Measurements from ENCODE around the gene GMPR2.

The GMPR2 gene

GRCh38 chr14:24252289-24253124 lies 19.8 kb downstream of the GMPR2 start:
- DNase-seq (ENCODE audit: low read depth in 2 of 2): no peak

DNA sequence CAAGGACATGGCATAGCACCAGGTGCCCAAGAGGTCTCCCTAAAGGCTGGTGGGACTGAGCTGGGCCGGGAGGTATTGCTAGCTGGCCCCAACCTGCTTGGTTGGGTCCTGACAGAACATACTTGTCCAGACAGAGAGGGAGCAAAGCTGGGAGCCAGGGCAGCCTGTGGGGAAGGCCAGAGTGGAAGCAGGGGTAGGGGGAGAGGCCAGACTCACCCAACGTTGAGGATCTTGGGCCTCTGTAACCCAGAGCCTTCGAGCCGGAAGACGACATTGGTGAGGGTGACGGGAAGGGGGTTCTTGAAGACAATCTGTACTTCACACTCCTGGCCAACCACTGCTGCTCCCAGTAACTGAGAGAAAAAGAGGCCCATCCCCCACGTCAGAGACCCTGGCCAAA lies 21.2 kb downstream of the GMPR2 start:
- no peak for DNase-seq (ENCODE audit: low read depth in 2 of 2)

DNA sequence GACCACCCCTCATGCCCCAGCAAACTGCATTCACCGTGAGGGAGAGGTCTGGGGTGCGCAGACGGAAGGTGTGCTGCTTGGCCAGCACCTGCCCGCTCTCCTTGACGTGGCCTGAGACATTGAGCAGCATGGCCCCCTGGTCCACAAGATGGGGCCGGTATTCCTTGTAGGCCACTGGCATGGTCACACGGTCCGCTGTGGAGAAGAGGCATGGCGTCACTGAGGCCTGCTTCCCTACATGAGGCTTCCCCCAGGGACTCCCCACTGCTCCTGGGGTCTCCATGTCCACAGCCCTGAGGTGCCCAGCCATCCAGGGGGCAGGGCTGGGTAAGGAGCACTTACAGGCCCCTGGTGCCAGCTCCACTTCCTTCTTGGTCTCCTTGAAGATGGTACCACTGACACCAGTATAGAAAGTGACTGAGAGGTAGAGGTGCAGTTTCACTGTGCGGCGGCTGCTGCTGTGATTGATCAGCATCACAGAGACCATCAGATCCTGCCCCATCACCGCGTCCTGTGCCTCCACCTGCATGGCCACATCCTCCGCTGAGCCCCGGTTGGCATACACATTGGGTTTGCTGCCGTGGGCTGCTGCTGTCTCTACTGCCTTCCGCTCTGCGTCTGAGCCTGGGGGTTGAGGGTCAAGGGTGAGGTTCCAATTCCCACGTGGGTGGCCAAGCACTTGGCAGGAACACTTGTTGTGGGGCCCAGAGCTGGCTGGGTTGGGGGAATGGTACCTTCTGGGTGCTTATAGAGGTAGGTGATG lies 22.1 kb downstream of the GMPR2 start:
- DNase-seq (ENCODE audit: low read depth in 2 of 2): no peak

DNA sequence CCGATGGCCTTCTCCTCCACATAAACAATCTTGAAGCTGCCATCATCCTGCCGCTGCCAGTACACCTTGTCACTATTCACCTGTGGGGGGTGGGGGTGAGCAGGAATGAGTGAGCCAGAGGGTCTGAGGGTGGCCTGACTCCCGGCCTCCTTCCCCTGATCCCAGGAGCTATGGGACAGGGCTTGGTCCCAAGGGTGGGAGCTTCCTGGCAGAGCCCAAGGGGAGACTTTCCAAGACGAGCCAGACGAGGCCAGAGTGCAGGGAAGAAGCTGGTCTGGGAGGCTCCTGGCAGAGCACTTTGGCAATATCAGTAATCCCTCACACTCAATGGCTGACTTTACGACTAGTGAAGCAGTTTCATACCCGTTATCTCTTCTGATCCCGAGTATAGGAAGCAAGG lies 22.7 kb downstream of the GMPR2 start:
- DNase-seq (ENCODE audit: low read depth in 2 of 2): no peak

DNA sequence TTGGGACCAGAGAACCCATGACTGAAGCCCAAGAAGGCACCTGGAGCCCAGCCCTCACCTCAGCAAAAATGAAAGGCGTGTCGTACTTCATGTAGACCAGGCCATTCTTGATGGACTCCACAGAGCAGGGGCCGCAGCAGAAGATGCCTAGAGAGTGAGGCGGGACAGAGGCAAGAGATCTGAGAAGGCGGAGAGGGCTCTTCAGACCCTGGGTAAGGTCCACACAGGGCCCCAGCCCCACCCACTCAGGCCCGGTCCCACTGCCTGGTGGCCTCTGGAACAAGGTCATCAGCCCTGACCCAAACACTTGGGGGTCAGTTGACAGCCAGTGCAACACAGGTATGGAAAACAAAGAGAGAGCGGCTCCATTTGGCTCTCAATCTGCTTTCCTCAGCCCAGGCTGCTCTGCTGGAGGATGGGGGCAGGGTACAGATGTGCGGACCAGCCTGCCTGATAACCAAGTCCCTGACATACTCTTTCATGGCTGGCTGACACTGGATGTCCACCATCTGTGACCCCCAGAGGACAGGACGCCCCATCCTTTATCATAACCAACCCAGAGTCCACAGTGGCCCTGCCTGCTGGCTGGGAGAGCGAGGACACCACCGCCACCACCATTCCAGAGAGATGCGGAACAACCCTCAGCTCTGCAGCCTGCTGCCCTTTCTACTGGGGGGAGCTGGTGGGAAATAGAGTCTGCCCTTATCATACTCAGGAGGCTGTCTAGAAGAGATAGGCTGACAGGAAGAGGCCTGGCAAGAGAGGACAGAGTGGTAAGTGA lies 23.4 kb downstream of the GMPR2 start:
- no peak for DNase-seq (ENCODE audit: low read depth in 2 of 2)

- no peak for DNase-seq (ENCODE audit: low read depth in 2 of 2)
Measured at GRCh38 chr14:24256960-24257359, 24.2 kb downstream of the GMPR2 start.

DNA sequence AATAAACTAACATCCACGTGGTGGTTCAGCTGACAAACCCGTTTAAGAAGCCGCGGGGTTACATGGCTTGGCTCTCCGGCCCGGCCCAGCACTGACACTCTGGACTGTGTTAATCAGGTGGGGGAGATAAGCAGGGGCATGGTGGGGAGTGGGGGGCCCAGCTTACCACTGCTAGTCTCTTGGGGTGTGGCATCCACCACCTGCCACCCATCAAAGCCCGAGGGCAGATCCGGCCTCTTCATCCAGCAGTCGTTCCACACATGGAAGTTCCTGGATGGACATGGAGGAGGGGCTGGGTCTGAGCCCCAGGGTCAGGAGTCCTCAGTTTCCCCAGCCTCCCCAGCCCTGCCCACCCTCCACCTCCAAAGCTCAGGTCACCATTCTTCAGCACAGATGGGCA lies 25.4 kb downstream of the GMPR2 start:
- DNase-seq (ENCODE audit: low read depth in 2 of 2): no peak

GRCh38 chr14:24258548-24259265 lies 26.0 kb downstream of the GMPR2 start:
- DNase-seq (ENCODE audit: low read depth in 2 of 2): no peak

- DNase-seq (ENCODE audit: low read depth in 2 of 2): no peak
Measured at GRCh38 chr14:24259282-24260025, 26.7 kb downstream of the GMPR2 start.

DNA sequence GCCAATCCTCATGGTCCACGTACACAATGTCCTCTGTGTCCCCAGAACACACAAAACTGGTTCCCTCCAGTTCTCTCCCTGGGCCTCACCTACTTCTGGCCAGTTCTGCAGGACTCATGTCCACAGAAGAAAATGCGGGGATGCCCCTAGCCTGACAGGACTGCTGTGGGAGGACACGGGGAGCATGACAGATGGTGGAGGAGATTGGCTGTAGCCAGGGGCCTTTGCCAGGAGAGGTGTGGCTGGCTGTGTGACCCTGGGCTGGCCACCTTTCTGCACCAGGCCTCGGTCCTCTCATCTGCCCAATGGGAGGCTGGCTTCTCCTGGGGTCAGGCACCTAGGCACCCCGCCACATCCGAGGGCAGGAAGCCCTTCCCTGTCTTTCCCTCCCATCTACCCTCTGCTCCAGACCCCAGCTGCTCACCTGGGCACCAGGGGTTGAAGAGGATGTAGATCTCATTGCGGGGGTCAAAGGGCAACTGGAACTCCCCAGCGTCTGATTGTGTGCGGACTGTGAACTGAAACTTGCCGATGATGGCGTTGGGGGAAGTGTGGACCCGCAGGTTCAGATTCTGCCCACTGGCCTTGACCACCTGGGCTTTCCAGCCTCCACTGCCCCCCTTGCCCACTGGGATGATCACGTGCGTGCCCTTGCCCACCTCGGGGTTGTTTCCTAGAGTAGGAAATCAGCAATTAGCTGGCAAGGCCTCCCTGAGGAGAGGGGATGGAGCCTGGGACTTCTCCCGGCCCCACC lies 27.5 kb downstream of the GMPR2 start:
- DNase-seq (ENCODE audit: low read depth in 2 of 2): no peak

GRCh38 chr14:24260780-24261157 lies 28.0 kb downstream of the GMPR2 start:
- no peak for DNase-seq (ENCODE audit: low read depth in 2 of 2)

DNA sequence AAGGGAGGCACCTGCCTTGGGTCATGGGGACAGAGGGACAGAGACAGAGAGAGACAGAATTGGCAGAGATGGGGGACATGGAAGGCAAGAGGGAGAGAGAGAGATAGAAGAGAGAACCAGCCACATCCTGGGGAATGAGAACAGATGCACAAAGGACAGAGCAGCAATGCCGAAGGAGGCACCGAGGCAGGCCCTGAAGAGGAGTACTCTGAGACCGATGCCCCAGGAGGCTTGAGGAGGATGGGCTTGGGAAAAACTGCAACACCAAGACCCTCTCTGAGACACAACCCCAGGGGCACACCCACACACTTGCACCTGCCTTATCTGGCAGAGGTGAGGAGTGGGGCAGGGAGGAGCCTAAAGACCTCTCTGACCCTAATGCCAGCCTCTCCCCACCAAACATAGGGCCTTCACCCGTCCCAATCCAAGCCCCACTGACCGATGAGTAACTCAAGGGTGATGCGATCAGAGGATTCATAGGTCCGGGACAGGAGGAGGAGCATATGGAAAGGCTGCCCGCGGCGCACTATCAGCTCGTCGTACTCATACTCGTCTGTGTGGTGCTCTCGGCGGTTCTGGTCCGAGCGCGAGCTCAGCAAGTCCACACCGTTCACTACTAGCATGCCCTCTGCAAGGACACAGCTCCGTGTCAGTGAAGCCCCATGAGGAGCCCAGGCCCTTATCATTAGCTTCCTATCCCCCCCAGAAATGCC lies 28.7 kb downstream of the GMPR2 start:
- DNase-seq (ENCODE audit: low read depth in 2 of 2): no peak

GRCh38 chr14:24261969-24262327 lies 29.2 kb downstream of the GMPR2 start:
- no peak for DNase-seq (ENCODE audit: low read depth in 2 of 2)

DNA sequence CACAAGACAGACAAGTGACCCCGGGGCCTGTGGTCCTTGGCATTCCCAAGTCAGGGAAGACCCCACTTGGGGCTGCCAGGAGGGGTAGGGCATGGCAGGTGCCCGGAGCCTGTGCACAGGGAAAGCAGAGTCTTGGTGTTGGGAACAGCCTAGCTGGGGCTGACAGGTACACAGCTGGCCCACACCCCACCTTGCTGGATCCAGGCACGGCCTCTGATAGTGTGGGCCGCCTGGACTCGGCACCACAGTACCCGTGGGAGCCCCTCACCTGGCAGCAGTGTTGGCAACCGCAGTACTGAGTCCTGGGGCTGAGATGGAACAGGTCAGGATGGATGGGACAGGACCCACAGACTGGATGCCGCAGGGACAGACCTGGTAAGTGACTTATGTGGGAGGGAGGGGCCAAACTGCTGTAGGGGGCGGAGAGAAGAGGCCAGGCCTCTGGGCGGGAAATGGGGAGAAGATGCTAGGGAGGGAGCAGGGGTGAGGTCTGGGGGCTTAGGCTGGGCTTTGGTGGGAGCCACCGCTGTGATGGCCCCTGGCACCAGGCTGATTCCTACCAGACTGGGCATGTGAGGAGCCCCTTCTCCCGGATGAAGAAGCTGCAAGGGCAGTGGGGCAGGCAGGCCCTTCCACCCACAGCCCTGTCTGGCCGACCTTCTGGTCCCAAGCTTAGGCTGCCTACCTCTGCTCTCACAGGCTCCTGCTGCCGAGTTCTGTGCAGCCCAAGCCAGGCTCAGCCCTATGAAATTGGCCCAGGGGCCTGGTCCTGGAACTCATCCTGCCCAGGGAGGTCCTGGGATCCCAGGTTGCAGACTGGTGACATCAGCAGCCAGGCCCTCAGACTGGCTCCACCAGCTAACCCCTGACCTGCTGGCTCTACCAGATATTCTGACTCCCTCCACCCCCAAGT lies 30.3 kb downstream of the GMPR2 start, which contains the start of gene TGM1:
Gene TGM1 (minus strand): TSS at position 357 of the 913 bp plus-strand sequence. CDS start 825 bp downstream, outside the sequence.
- DNase-seq (ENCODE audit: low read depth in 2 of 2): no peak

- DNase-seq (ENCODE audit: low read depth in 2 of 2): no peak
Measured at GRCh38 chr14:24263848-24264247, 31.1 kb downstream of the GMPR2 start.

DNA sequence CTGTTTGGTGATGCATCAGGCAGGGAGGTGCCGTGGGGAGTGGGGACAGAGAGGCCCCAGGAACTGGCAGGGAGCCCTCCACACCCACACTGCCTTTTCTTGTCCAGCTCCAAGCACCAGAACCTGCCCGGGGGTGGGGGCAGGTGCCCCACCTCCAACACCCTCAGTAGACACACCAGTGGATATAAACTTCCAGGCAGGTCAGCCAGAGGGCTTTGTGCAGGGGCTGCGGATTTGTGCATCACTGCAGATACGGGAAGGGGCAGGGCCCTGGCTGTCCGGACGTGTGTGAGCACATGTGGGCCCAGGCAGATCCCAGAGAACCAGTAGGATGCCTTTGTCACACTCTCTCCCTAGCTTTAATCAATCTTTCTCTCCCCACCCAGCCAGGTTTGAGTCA lies 31.6 kb downstream of the GMPR2 start:
- DNase-seq (ENCODE audit: low read depth in 2 of 2): no peak

DNA sequence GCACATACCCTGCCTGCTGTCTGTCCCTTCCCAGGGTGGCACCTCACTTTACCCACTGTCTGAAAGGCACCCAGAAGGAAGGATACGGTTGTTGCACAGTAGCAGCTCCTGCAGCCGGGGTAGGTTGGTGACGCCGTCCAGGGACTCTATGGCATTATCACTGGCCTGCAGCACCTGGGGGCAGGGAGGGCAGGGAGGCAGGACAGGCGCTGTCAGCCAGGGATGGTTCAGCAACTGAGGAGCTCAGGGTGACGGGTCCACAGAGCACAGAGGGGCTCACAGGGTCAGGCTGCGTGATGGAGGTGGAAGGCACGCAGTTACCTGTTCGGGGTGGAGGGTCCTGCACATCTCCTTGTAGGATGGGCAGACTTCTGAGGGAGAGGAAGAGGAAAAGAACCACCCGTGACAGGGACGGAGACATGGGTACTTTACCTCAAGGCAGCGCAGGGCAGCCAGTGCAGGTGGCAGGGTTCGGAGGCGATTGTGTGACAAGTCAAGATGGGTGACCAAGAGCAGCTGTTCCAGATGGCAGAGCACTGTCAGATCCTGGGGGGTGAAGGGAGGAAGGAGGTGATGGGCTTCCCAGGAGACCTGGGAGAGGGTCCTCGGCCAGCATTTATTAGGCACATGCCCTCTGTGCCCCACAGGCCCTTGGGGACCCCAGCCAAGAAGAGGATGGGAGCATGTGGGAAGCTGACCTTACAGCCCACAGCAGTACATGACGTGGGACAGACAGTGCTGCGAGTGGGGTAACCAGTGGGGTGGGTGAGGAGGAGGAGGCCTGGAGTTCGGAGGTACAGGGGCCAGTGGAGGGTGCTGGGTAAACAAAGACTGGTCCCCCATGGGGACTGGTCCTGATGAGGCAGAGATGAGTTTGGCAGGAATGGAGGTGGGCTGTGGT lies 33.9 kb downstream of the GMPR2 start:
- DNase-seq (ENCODE audit: low read depth in 2 of 2): no peak

Data from stimulated activated CD4-positive, alpha-beta T cell treated with anti-CD3 and anti-CD28 coated beads, Interleukin-4, amount 100 ng/mL, for 48 hours (primary cell).